Measurements from ENCODE around the gene TCERG1L.
A peak's percentile ranks its signal among the peaks of the same experiment; 100 is the strongest.

The TCERG1L gene

GRCh38 chr10:131193923-131194322 lies 117.6 kb downstream of the TCERG1L start:
- no peak overlapping the region for H3K18ac ChIP-seq (ENCODE audit: low read length)
- H4K8ac ChIP-seq (ENCODE audit: low read depth, low read length), result no peak overlapping the region
- H3K4me3 ChIP-seq (ENCODE audit: low read length in 2 of 2), result no peak overlapping the region
- no peak overlapping the region for H2BK12ac ChIP-seq (ENCODE audit: low read length)
- H3K9me3 ChIP-seq (replicated peaks in 1 of 2; ENCODE audit: control insufficient read depth in 2 of 2, insufficient read depth in 1 of 2, low read depth in 1 of 2, low read length in 2 of 2), result no peaks in the 10 kb centered on the region
- no peak overlapping the region for H3K27ac ChIP-seq (replicated peaks; ENCODE audit: low read length)
- H2BK120ac ChIP-seq (ENCODE audit: low read depth, low read length), result no peak overlapping the region
- no peak overlapping the region for H3K4ac ChIP-seq (ENCODE audit: low read length)
- no peak overlapping the region for H4K91ac ChIP-seq (ENCODE audit: low read depth, low read length, poor library complexity)
- no peaks in the 10 kb centered on the region for H3K4me1 ChIP-seq (ENCODE audit: control insufficient read depth in 2 of 2, insufficient read depth in 1 of 2, low read depth in 1 of 2, low read length in 2 of 2)
- WGBS, 2 donors (ENCODE audit: extremely low coverage in 2 of 2, insufficient read length in 2 of 2, insufficient replicate concordance in 1 of 2), result no CpG with 5 or more reads among the region's 15 CpGs
- H2BK15ac ChIP-seq (ENCODE audit: low read length), result no peak overlapping the region
- H2AK5ac ChIP-seq (ENCODE audit: low read depth, low read length), result no peak overlapping the region
- H3K4me2 ChIP-seq (ENCODE audit: insufficient read depth, low read length, poor library complexity, severe bottlenecking), result no peak overlapping the region
- H3K23ac ChIP-seq (ENCODE audit: low read depth, low read length, poor library complexity), result no peak overlapping the region
- no peak for DNase-seq (ENCODE audit: low spot score)
- H2BK5ac ChIP-seq (ENCODE audit: low read length), result no peak overlapping the region
- no peak overlapping the region for H2AFZ ChIP-seq (ENCODE audit: low read length)
- H3K27me3 ChIP-seq (ENCODE audit: control insufficient read depth in 3 of 3, insufficient read depth in 3 of 3, low read depth in 1 of 3, low read length in 3 of 3), result no peaks in the 10 kb centered on the region
- H3K36me3 ChIP-seq (replicated peaks in 1 of 2; ENCODE audit: control insufficient read depth in 2 of 2, insufficient read depth in 2 of 2, low read length in 2 of 2), result peaks cover 0 to 2% of the 10 kb centered on the region in 2 donors
- no peaks in the 10 kb centered on the region for H3K79me1 ChIP-seq (ENCODE audit: low read depth, low read length)
- no peak overlapping the region for H3K14ac ChIP-seq (ENCODE audit: low read length)
- no peak overlapping the region for H3K9ac ChIP-seq (ENCODE audit: low read depth, low read length, poor library complexity)

DNA sequence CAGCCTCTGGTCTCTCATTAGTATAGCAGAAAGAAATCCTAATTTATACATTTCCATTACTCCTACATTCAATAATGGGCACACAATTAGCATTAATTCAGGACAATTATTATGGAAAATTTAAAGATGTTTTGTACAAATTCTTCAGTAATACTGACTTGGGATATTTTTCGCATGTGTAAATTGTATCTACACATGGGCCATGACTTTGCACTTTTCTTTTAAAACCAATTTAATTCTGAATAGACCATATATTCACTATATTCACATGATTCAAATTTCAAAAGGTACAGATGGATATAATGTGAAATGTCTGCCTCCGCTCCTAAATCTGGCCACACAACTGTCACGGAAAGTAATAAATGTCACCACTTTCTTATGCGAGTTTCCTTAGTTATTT lies 123.0 kb downstream of the TCERG1L start:
- Histone ChIP-seq H3K36me3 (replicated peaks in 1 of 2; ENCODE audit: control insufficient read depth in 2 of 2, insufficient read depth in 2 of 2, low read length in 2 of 2) (peaks cover 0 to 2% of the 10 kb centered on the region in 2 donors), H3K79me1 (ENCODE audit: low read depth, low read length) (no peaks in the 10 kb centered on the region), H2BK5ac (ENCODE audit: low read length) (no peak overlapping the region), H3K9me3 (replicated peaks in 1 of 2; ENCODE audit: control insufficient read depth in 2 of 2, insufficient read depth in 1 of 2, low read depth in 1 of 2, low read length in 2 of 2) (peaks cover 0 to 2% of the 10 kb centered on the region in 2 donors), H3K18ac (ENCODE audit: low read length) (no peak overlapping the region), H3K4me1 (ENCODE audit: control insufficient read depth in 2 of 2, insufficient read depth in 1 of 2, low read depth in 1 of 2, low read length in 2 of 2) (peaks cover 0 to 2% of the 10 kb centered on the region in 2 donors), H3K23ac (ENCODE audit: low read depth, low read length, poor library complexity) (no peak overlapping the region), H3K4me3 (ENCODE audit: low read length in 2 of 2) (no peak overlapping the region), H3K4me2 (ENCODE audit: insufficient read depth, low read length, poor library complexity, severe bottlenecking) (no peak overlapping the region), H2AFZ (ENCODE audit: low read length) (no peak overlapping the region), H3K4ac (ENCODE audit: low read length) (no peak overlapping the region), H3K9ac (ENCODE audit: low read depth, low read length, poor library complexity) (no peak overlapping the region), H3K14ac (ENCODE audit: low read length) (no peak overlapping the region), H2AK5ac (ENCODE audit: low read depth, low read length) (no peak overlapping the region), H2BK15ac (ENCODE audit: low read length) (no peak overlapping the region), H2BK120ac (ENCODE audit: low read depth, low read length) (no peak overlapping the region), H3K27me3 (ENCODE audit: control insufficient read depth in 3 of 3, insufficient read depth in 3 of 3, low read depth in 1 of 3, low read length in 3 of 3) (no peaks in the 10 kb centered on the region), H4K8ac (ENCODE audit: low read depth, low read length) (no peak overlapping the region), H4K91ac (ENCODE audit: low read depth, low read length, poor library complexity) (no peak overlapping the region), H2BK12ac (ENCODE audit: low read length) (no peak overlapping the region), H3K27ac (replicated peaks; ENCODE audit: low read length) (no peak overlapping the region)
- WGBS, 2 donors (ENCODE audit: extremely low coverage in 2 of 2, insufficient read length in 2 of 2, insufficient replicate concordance in 1 of 2), result no CpG with 5 or more reads among the region's 4 CpGs
- no peak for DNase-seq (ENCODE audit: low spot score)

DNA sequence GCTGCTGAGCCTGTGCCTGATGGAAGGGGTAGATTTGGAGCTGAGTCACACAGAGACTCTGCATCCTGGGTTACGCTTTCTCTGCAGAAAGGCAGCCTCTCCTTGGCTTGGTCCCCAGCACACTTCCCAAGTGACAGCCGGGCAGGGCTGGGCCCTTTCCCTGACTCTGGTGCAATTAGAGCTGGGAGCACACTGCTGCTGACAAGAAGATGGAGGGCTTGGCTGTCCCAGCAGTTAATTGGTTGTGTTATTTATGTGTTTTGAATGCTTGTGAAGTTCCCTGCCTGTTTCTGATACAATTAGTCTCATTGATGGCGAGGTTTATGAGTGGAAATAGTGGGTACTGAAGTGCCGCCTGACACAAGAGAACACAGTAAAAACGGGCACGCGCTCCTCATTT lies 123.6 kb downstream of the TCERG1L start:
- no peak overlapping the region for H4K91ac ChIP-seq (ENCODE audit: low read depth, low read length, poor library complexity)
- no peak for DNase-seq (ENCODE audit: low spot score)

GRCh38 chr10:131187274-131187673 lies 124.2 kb downstream of the TCERG1L start:
- Histone ChIP-seq H3K4me3 (ENCODE audit: low read length in 2 of 2) (no peak overlapping the region), H3K23ac (ENCODE audit: low read depth, low read length, poor library complexity) (no peak overlapping the region), H3K27ac (replicated peaks; ENCODE audit: low read length) (no peak overlapping the region), H3K27me3 (ENCODE audit: control insufficient read depth in 3 of 3, insufficient read depth in 3 of 3, low read depth in 1 of 3, low read length in 3 of 3) (no peaks in the 10 kb centered on the region), H2AFZ (ENCODE audit: low read length) (no peak overlapping the region), H4K91ac (ENCODE audit: low read depth, low read length, poor library complexity) (no peak overlapping the region), H3K4me1 (ENCODE audit: control insufficient read depth in 2 of 2, insufficient read depth in 1 of 2, low read depth in 1 of 2, low read length in 2 of 2) (peaks cover 0 to 2% of the 10 kb centered on the region in 2 donors), H3K9me3 (replicated peaks in 1 of 2; ENCODE audit: control insufficient read depth in 2 of 2, insufficient read depth in 1 of 2, low read depth in 1 of 2, low read length in 2 of 2) (peaks cover 0 to 2% of the 10 kb centered on the region in 2 donors), H3K14ac (ENCODE audit: low read length) (no peak overlapping the region), H3K79me1 (ENCODE audit: low read depth, low read length) (no peaks in the 10 kb centered on the region), H4K8ac (ENCODE audit: low read depth, low read length) (no peak overlapping the region), H3K9ac (ENCODE audit: low read depth, low read length, poor library complexity) (no peak overlapping the region), H2AK5ac (ENCODE audit: low read depth, low read length) (no peak overlapping the region), H2BK12ac (ENCODE audit: low read length) (no peak overlapping the region), H3K4ac (ENCODE audit: low read length) (no peak overlapping the region), H2BK5ac (ENCODE audit: low read length) (no peak overlapping the region), H3K4me2 (ENCODE audit: insufficient read depth, low read length, poor library complexity, severe bottlenecking) (no peak overlapping the region), H2BK120ac (ENCODE audit: low read depth, low read length) (no peak overlapping the region), H2BK15ac (ENCODE audit: low read length) (no peak overlapping the region), H3K18ac (ENCODE audit: low read length) (no peak overlapping the region), H3K36me3 (replicated peaks in 1 of 2; ENCODE audit: control insufficient read depth in 2 of 2, insufficient read depth in 2 of 2, low read length in 2 of 2) (peaks cover 0 to 2% of the 10 kb centered on the region in 2 donors)
- DNase-seq (ENCODE audit: low spot score), result no peak
- WGBS, 2 donors (ENCODE audit: extremely low coverage in 2 of 2, insufficient read length in 2 of 2, insufficient replicate concordance in 1 of 2), result no CpG with 5 or more reads among the region's 7 CpGs

More for the DNA sequence above, 123.6 kb downstream of the TCERG1L start:
- Histone ChIP-seq H3K14ac (ENCODE audit: low read length) (no peak overlapping the region), H3K79me1 (ENCODE audit: low read depth, low read length) (no peaks in the 10 kb centered on the region), H3K4ac (ENCODE audit: low read length) (no peak overlapping the region), H2BK15ac (ENCODE audit: low read length) (no peak overlapping the region), H2BK120ac (ENCODE audit: low read depth, low read length) (no peak overlapping the region), H2BK12ac (ENCODE audit: low read length) (no peak overlapping the region), H2AK5ac (ENCODE audit: low read depth, low read length) (no peak overlapping the region), H3K9ac (ENCODE audit: low read depth, low read length, poor library complexity) (no peak overlapping the region), H3K18ac (ENCODE audit: low read length) (peak overlapping the region; percentile 24), H3K27me3 (ENCODE audit: control insufficient read depth in 3 of 3, insufficient read depth in 3 of 3, low read depth in 1 of 3, low read length in 3 of 3) (no peaks in the 10 kb centered on the region), H3K4me2 (ENCODE audit: insufficient read depth, low read length, poor library complexity, severe bottlenecking) (no peak overlapping the region), H2BK5ac (ENCODE audit: low read length) (no peak overlapping the region), H4K8ac (ENCODE audit: low read depth, low read length) (no peak overlapping the region), H3K36me3 (replicated peaks in 1 of 2; ENCODE audit: control insufficient read depth in 2 of 2, insufficient read depth in 2 of 2, low read length in 2 of 2) (peaks cover 0 to 2% of the 10 kb centered on the region in 2 donors), H3K4me1 (ENCODE audit: control insufficient read depth in 2 of 2, insufficient read depth in 1 of 2, low read depth in 1 of 2, low read length in 2 of 2) (peaks cover 0 to 2% of the 10 kb centered on the region in 2 donors), H3K4me3 (ENCODE audit: low read length in 2 of 2) (no peak overlapping the region), H3K9me3 (replicated peaks in 1 of 2; ENCODE audit: control insufficient read depth in 2 of 2, insufficient read depth in 1 of 2, low read depth in 1 of 2, low read length in 2 of 2) (peaks cover 0 to 2% of the 10 kb centered on the region in 2 donors), H3K27ac (replicated peaks; ENCODE audit: low read length) (no peak overlapping the region), H2AFZ (ENCODE audit: low read length) (no peak overlapping the region), H3K23ac (ENCODE audit: low read depth, low read length, poor library complexity) (no peak overlapping the region)
- no CpG with 5 or more reads among the region's 7 CpGs for WGBS, 2 donors (ENCODE audit: extremely low coverage in 2 of 2, insufficient read length in 2 of 2, insufficient replicate concordance in 1 of 2)

Measured in neuronal stem cell (in vitro differentiated cells).